Measurements from ENCODE around the gene MTG2. TPM values are rescaled to one million over a fixed set of nuclear protein-coding genes. Genes with fewer than 3 reads are reported as not detected.

Gene MTG2
- total RNA-seq, 1 experiment from 2014 or later: 56.8 TPM

DNA sequence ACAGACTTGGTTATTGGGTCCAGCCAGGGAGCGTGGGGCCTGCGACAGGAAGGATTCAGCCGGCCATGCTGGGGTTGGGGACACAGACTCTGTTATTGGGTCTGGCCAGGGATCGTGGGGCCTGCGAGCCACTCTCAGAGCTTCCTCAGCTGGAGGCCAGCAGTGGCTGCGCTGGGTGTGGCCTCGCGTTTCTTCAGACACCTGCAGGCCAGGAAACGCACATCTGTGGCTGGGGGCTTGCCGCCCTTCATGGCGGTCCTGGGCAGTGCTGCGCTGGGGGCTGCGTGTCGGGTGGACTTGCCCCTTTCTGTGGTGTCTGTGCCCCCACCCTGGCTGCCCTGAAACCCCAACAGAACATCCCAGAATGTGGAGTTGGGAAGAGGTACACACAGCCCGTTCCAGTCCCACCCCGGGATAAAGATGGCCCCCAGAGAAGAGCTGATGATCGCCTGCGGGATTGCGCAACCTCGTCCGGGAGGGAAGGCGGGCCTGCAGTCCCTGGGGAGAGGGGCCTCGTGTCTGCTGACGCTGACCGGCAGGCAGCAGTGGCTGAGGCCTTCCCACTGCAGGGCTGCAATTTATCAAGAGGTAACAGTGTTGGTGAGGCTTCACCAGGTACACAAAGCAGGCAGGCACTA lies 16.9 kb upstream of the MTG2 start:
- no peaks in the 10 kb centered on the region for H3K4me1 ChIP-seq (ENCODE audit: control insufficient read depth, insufficient read depth, low read length)
- ChIA-PET CTCF (interaction anchor here (0.7 kb wide), 1 partner anchor 80 kb away, joined by 10 read pairs; no protein-coding TSS in a partner anchor), POLR2A (no interaction called here)
- no TSS peak for BruUV-seq (replicated peaks)
- DNase-seq (ENCODE audit: low read depth, low spot score) (no peak), ATAC-seq (no peak)
- in situ Hi-C loops (cut with HindIII; ENCODE audit: low pct_unique_long_range_greater_than_20kb, low sequenced_read_pairs): no loop called here
- no peaks in the 10 kb centered on the region for H3K9me3 ChIP-seq (ENCODE audit: control insufficient read depth, insufficient read depth, low read depth, low read length)
- no peak overlapping the region for H3K27ac ChIP-seq (ENCODE audit: low read length)
- no peaks in the 10 kb centered on the region for H3K27me3 ChIP-seq (ENCODE audit: control insufficient read depth, insufficient read depth, low read length)
- H3K4me3 ChIP-seq (ENCODE audit: low read depth in 2 of 2, low read length in 2 of 2): no peak overlapping the region
- intact Hi-C loops (cut with micrococcal nuclease; ENCODE audit: unreplicated experiment): no loop called here
- H3K36me3 ChIP-seq (ENCODE audit: control insufficient read depth, insufficient read depth, low read length): no peaks in the 10 kb centered on the region; the same call in 1 of the 2 replicates
- TF ChIP-seq POLR2AphosphoS5 (IDR thresholded peaks at IDR 0.05; ENCODE audit: low read depth, low read length) (no peak), TCF7L2 (IDR thresholded peaks at IDR 0.05; ENCODE audit: low read depth, low read length) (no peak), SIN3A (IDR thresholded peaks at IDR 0.05; ENCODE audit: borderline replicate concordance, insufficient read depth, low read depth, low read length) (no peak)
- TF ChIP-seq, protein P1, sequence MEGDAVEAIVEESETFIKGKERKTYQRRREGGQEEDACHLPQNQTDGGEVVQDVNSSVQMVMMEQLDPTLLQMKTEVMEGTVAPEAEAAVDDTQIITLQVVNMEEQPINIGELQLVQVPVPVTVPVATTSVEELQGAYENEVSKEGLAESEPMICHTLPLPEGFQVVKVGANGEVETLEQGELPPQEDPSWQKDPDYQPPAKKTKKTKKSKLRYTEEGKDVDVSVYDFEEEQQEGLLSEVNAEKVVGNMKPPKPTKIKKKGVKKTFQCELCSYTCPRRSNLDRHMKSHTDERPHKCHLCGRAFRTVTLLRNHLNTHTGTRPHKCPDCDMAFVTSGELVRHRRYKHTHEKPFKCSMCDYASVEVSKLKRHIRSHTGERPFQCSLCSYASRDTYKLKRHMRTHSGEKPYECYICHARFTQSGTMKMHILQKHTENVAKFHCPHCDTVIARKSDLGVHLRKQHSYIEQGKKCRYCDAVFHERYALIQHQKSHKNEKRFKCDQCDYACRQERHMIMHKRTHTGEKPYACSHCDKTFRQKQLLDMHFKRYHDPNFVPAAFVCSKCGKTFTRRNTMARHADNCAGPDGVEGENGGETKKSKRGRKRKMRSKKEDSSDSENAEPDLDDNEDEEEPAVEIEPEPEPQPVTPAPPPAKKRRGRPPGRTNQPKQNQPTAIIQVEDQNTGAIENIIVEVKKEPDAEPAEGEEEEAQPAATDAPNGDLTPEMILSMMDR (IDR thresholded peaks at IDR 0.05): no peak
- TF ChIP-seq, protein P2, sequence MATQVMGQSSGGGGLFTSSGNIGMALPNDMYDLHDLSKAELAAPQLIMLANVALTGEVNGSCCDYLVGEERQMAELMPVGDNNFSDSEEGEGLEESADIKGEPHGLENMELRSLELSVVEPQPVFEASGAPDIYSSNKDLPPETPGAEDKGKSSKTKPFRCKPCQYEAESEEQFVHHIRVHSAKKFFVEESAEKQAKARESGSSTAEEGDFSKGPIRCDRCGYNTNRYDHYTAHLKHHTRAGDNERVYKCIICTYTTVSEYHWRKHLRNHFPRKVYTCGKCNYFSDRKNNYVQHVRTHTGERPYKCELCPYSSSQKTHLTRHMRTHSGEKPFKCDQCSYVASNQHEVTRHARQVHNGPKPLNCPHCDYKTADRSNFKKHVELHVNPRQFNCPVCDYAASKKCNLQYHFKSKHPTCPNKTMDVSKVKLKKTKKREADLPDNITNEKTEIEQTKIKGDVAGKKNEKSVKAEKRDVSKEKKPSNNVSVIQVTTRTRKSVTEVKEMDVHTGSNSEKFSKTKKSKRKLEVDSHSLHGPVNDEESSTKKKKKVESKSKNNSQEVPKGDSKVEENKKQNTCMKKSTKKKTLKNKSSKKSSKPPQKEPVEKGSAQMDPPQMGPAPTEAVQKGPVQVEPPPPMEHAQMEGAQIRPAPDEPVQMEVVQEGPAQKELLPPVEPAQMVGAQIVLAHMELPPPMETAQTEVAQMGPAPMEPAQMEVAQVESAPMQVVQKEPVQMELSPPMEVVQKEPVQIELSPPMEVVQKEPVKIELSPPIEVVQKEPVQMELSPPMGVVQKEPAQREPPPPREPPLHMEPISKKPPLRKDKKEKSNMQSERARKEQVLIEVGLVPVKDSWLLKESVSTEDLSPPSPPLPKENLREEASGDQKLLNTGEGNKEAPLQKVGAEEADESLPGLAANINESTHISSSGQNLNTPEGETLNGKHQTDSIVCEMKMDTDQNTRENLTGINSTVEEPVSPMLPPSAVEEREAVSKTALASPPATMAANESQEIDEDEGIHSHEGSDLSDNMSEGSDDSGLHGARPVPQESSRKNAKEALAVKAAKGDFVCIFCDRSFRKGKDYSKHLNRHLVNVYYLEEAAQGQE (IDR thresholded peaks at IDR 0.05; ENCODE audit: insufficient read depth in 1 of 2, low read depth in 2 of 2, low read length in 1 of 2): no peak

DNA sequence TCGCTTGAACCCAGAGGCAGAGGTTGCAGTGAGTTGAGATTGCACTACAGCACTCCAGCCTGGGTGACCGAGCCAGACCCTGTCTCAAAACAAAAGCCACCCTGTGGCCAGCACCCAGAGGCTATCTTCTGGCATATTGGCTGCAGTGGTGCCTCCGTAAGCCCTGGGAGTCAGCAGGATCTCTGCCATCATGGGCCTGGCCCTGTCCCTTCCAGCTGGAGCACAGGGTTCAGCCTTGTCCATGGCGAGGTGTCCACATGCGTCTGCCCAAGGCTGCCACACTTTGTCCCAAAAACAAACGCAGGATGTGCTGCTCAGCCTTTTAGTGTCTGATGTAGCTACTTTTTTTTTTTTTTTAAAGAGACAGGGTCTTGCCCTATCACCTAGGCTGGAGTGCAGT lies 15.4 kb upstream of the MTG2 start:
- no TSS peak for BruUV-seq (replicated peaks)
- DNase-seq (ENCODE audit: low read depth, low spot score): no peak
- H3K4me1 ChIP-seq (ENCODE audit: control insufficient read depth, insufficient read depth, low read length): no peaks in the 10 kb centered on the region
- ChIA-PET CTCF (interaction anchor here (0.7 kb wide), 1 partner anchor 35 kb away, joined by 5 read pairs; no protein-coding TSS in a partner anchor), POLR2A (interaction anchor here (0.6 kb wide), 1 partner anchor 22 kb away, joined by 8 read pairs; no protein-coding TSS in a partner anchor)
- no peak overlapping the region for H3K27ac ChIP-seq (ENCODE audit: low read length)
- H3K9me3 ChIP-seq (ENCODE audit: control insufficient read depth, insufficient read depth, low read depth, low read length): no peaks in the 10 kb centered on the region
- intact Hi-C loops (cut with micrococcal nuclease; ENCODE audit: unreplicated experiment) (no loop called here), in situ Hi-C loops (cut with HindIII; ENCODE audit: low pct_unique_long_range_greater_than_20kb, low sequenced_read_pairs) (no loop called here)
- no peak overlapping the region for H3K4me3 ChIP-seq (ENCODE audit: low read depth in 2 of 2, low read length in 2 of 2)
- TF ChIP-seq POLR2AphosphoS5 (IDR thresholded peaks at IDR 0.05; ENCODE audit: low read depth, low read length) (no peak), TCF7L2 (IDR thresholded peaks at IDR 0.05; ENCODE audit: low read depth, low read length) (no peak), SIN3A (IDR thresholded peaks at IDR 0.05; ENCODE audit: borderline replicate concordance, insufficient read depth, low read depth, low read length) (no peak)
- TF ChIP-seq, protein P2 (IDR thresholded peaks at IDR 0.05; ENCODE audit: insufficient read depth in 1 of 2, low read depth in 2 of 2, low read length in 1 of 2): no peak
- TF ChIP-seq, protein P1 (IDR thresholded peaks at IDR 0.05): no peak
- H3K36me3 ChIP-seq (ENCODE audit: control insufficient read depth, insufficient read depth, low read length): no peaks in the 10 kb centered on the region; the same call in 1 of the 2 replicates
- no peak for ATAC-seq
- no peaks in the 10 kb centered on the region for H3K27me3 ChIP-seq (ENCODE audit: control insufficient read depth, insufficient read depth, low read length)
